ENCODE results near the gene NDUFAF2. TPM values are rescaled to one million over a fixed set of nuclear protein-coding genes. Genes with fewer than 3 reads are reported as not detected.

The NDUFAF2 gene
- total RNA-seq, 1 donor from 2014 or later = 46.0 TPM

- H3K27me3 ChIP-seq (ENCODE audit: insufficient read depth, low read length) = no peaks in the 10 kb centered on the region
- H4K20me1 ChIP-seq (ENCODE audit: insufficient read depth, low read length) = no peaks in the 10 kb centered on the region
- H3K27ac ChIP-seq (ENCODE audit: low read depth, low read length) = no peak overlapping the region
- H2AFZ ChIP-seq (ENCODE audit: low read depth, low read length) = no peak overlapping the region
- H3K9ac ChIP-seq (ENCODE audit: low read length) = no peak overlapping the region
- H3K4me3 Mint-ChIP-seq (ENCODE audit: unreplicated experiment) = no peak overlapping the region
- no peaks in the 10 kb centered on the region for H3K9me3 Mint-ChIP-seq (ENCODE audit: unreplicated experiment)
- peaks cover 5% of the 10 kb centered on the region for H3K36me3 Mint-ChIP-seq (ENCODE audit: low read depth, unreplicated experiment)
- DNase-seq (ENCODE audit: low read depth) (no peak), FAIRE-seq (no peak)
- H3K4me3 ChIP-seq (ENCODE audit: insufficient read depth, low read depth, low read length) = no peak overlapping the region
- H3K4me1 ChIP-seq (ENCODE audit: insufficient read depth, low read length) = no peaks in the 10 kb centered on the region
- H3K4me2 ChIP-seq (ENCODE audit: low read length) = no peak overlapping the region
- H3K9me3 ChIP-seq (ENCODE audit: insufficient read depth, low read depth, low read length) = no peaks in the 10 kb centered on the region
- no peak overlapping the region for H3K27ac Mint-ChIP-seq (ENCODE audit: unreplicated experiment)
- H3K4me1 Mint-ChIP-seq (ENCODE audit: low read depth, unreplicated experiment) = peaks cover 1% of the 10 kb centered on the region
- TF ChIP-seq EZH2 (IDR thresholded peaks at IDR 0.05; ENCODE audit: insufficient read depth, low read length) = no peak
- H3K36me3 ChIP-seq (ENCODE audit: insufficient read depth, low read length) = no peaks in the 10 kb centered on the region
- no peaks in the 10 kb centered on the region for H3K27me3 Mint-ChIP-seq (ENCODE audit: low read depth, unreplicated experiment)
- H3K79me2 ChIP-seq (ENCODE audit: insufficient read depth, low read length) = no peaks in the 10 kb centered on the region
Observed at GRCh38 chr5:61081741-61082140, 136.7 kb downstream of the NDUFAF2 start.

- Histone ChIP-seq H3K9me3 (ENCODE audit: insufficient read depth, low read depth, low read length) (no peaks in the 10 kb centered on the region), H3K27me3 (ENCODE audit: insufficient read depth, low read length) (no peaks in the 10 kb centered on the region), H3K79me2 (ENCODE audit: insufficient read depth, low read length) (no peaks in the 10 kb centered on the region), H3K36me3 (ENCODE audit: insufficient read depth, low read length) (no peaks in the 10 kb centered on the region), H3K9ac (ENCODE audit: low read length) (no peak overlapping the region), H3K4me2 (ENCODE audit: low read length) (no peak overlapping the region), H3K4me3 (ENCODE audit: insufficient read depth, low read depth, low read length) (no peak overlapping the region), H3K4me1 (ENCODE audit: insufficient read depth, low read length) (no peaks in the 10 kb centered on the region), H2AFZ (ENCODE audit: low read depth, low read length) (no peak overlapping the region), H4K20me1 (ENCODE audit: insufficient read depth, low read length) (no peaks in the 10 kb centered on the region), H3K27ac (ENCODE audit: low read depth, low read length) (no peak overlapping the region)
- Mint-ChIP-seq H3K27ac (ENCODE audit: unreplicated experiment) (no peak overlapping the region), H3K4me3 (ENCODE audit: unreplicated experiment) (no peak overlapping the region), H3K27me3 (ENCODE audit: low read depth, unreplicated experiment) (no peaks in the 10 kb centered on the region), H3K36me3 (ENCODE audit: low read depth, unreplicated experiment) (peaks cover 5% of the 10 kb centered on the region), H3K4me1 (ENCODE audit: low read depth, unreplicated experiment) (peaks cover 1% of the 10 kb centered on the region), H3K9me3 (ENCODE audit: unreplicated experiment) (no peaks in the 10 kb centered on the region)
- peak; percentile 43 for DNase-seq (ENCODE audit: low read depth)
- no peak for TF ChIP-seq EZH2 (IDR thresholded peaks at IDR 0.05; ENCODE audit: insufficient read depth, low read length)
- no peak for FAIRE-seq
Observed at GRCh38 chr5:61082516-61083280, 137.7 kb downstream of the NDUFAF2 start.

DNA sequence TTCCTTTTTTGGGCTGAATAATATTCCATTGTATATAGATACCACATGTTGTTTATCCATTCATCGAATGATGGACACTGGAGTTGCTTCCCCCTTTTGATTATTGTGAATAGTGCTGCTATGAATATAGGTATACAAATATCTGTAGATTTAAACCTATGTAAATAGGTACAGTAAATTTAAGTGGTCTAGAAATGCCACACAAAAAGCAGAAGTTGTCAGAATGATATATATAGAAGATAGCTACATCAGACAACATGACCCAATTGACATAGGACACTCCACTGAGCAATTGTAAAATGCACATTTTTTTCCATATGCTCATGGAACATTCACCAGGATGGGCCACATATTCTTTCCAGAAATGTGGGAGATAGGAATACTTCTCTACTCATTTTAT, 139.7 kb downstream of the NDUFAF2 start:
- DNase-seq (ENCODE audit: low read depth) = no peak
- H3K27me3 Mint-ChIP-seq (ENCODE audit: low read depth, unreplicated experiment) = no peaks in the 10 kb centered on the region
- H3K36me3 Mint-ChIP-seq (ENCODE audit: low read depth, unreplicated experiment) = peaks cover 5% of the 10 kb centered on the region
- Histone ChIP-seq H3K27me3 (ENCODE audit: insufficient read depth, low read length) (no peaks in the 10 kb centered on the region), H3K79me2 (ENCODE audit: insufficient read depth, low read length) (no peaks in the 10 kb centered on the region), H3K9me3 (ENCODE audit: insufficient read depth, low read depth, low read length) (no peaks in the 10 kb centered on the region), H3K27ac (ENCODE audit: low read depth, low read length) (no peak overlapping the region), H3K4me3 (ENCODE audit: insufficient read depth, low read depth, low read length) (no peak overlapping the region), H3K9ac (ENCODE audit: low read length) (no peak overlapping the region), H2AFZ (ENCODE audit: low read depth, low read length) (no peak overlapping the region), H3K4me2 (ENCODE audit: low read length) (no peak overlapping the region), H3K36me3 (ENCODE audit: insufficient read depth, low read length) (no peaks in the 10 kb centered on the region), H3K4me1 (ENCODE audit: insufficient read depth, low read length) (no peaks in the 10 kb centered on the region), H4K20me1 (ENCODE audit: insufficient read depth, low read length) (no peaks in the 10 kb centered on the region)
- no peak for FAIRE-seq
- no peaks in the 10 kb centered on the region for H3K9me3 Mint-ChIP-seq (ENCODE audit: unreplicated experiment)
- peaks cover 1% of the 10 kb centered on the region for H3K4me1 Mint-ChIP-seq (ENCODE audit: low read depth, unreplicated experiment)
- TF ChIP-seq, protein P1, sequence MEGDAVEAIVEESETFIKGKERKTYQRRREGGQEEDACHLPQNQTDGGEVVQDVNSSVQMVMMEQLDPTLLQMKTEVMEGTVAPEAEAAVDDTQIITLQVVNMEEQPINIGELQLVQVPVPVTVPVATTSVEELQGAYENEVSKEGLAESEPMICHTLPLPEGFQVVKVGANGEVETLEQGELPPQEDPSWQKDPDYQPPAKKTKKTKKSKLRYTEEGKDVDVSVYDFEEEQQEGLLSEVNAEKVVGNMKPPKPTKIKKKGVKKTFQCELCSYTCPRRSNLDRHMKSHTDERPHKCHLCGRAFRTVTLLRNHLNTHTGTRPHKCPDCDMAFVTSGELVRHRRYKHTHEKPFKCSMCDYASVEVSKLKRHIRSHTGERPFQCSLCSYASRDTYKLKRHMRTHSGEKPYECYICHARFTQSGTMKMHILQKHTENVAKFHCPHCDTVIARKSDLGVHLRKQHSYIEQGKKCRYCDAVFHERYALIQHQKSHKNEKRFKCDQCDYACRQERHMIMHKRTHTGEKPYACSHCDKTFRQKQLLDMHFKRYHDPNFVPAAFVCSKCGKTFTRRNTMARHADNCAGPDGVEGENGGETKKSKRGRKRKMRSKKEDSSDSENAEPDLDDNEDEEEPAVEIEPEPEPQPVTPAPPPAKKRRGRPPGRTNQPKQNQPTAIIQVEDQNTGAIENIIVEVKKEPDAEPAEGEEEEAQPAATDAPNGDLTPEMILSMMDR (IDR thresholded peaks at IDR 0.05; ENCODE audit: insufficient read depth, low read depth, low read length) = no peak
- TF ChIP-seq EZH2 (IDR thresholded peaks at IDR 0.05; ENCODE audit: insufficient read depth, low read length) = no peak
- no peak overlapping the region for H3K4me3 Mint-ChIP-seq (ENCODE audit: unreplicated experiment)
- H3K27ac Mint-ChIP-seq (ENCODE audit: unreplicated experiment) = no peak overlapping the region
